IMR-90 (cell line): ENCODE data around the gene KLHL36. TPM values are rescaled to one million over a fixed set of nuclear protein-coding genes. Genes with fewer than 3 reads are reported as not detected.

ENCODE experiments used
- ATAC-seq: fragments of 200-7000 bp; cut with Tn5 transposase; 2 replicates; pipeline ENCODE4 v1.9.1; 2020; ENCODE audit warnings: low read depth, mild to moderate bottlenecking, moderate library complexity
- BruUV-seq: library from RNA; stranded (reverse); fragments of 400-500 nt; replicated peaks from 2 replicates; lab custom pipeline; 2021; lab: Mats Ljungman, UMichigan
- CTCF ChIA-PET: fragments of 300-600 bp; formaldehyde crosslinking; extraction: SDS; loops from one replicate; lab custom pipeline; 2021; ENCODE audit warnings: antibody characterized with exemption; lab: Yijun Ruan, JAX
- POLR2A ChIA-PET: fragments of 300-600 bp; sonication (Branson Sonifier 250); formaldehyde crosslinking; loops from one replicate; lab custom pipeline; 2022; ENCODE audit warnings: antibody characterized with exemption; ENCODE audit not compliant: unreplicated experiment; lab: Charles Lee
- DNase-seq: peaks from one replicate; pipeline ENCODE4 v3.0.0; 2013
- H2AFZ ChIP-seq: replicated peaks from 2 replicates; pipeline ENCODE3; 2013; ENCODE audit warnings: low read length, mild to moderate bottlenecking; ENCODE audit not compliant: poor library complexity
- H2AK5ac ChIP-seq: 2 replicates; pipeline ENCODE4 v1.6.1; 2013; ENCODE audit warnings: low read depth, low read length, inconsistent platforms
- H2AK9ac ChIP-seq: replicated peaks from 2 replicates; pipeline ENCODE3; 2013; ENCODE audit warnings: mild to moderate bottlenecking, low read depth, low read length, moderate library complexity; ENCODE audit not compliant: poor library complexity
- H2BK120ac ChIP-seq: 2 replicates; pipeline ENCODE4 v1.6.1; 2013; ENCODE audit warnings: low read depth, low read length, inconsistent platforms
- H2BK15ac ChIP-seq: 3 replicates; pipeline ENCODE4 v1.6.1; 2013; ENCODE audit warnings: low read depth, low read length, inconsistent platforms
- H2BK20ac ChIP-seq: 2 replicates; pipeline ENCODE4 v1.6.1; 2013; ENCODE audit warnings: low read depth, mild to moderate bottlenecking, inconsistent platforms, low read length, moderate library complexity
- H2BK5ac ChIP-seq: 2 replicates; pipeline ENCODE4 v1.6.1; 2013; ENCODE audit warnings: mild to moderate bottlenecking, low read depth, low read length, inconsistent platforms; ENCODE audit not compliant: poor library complexity, severe bottlenecking
- H3K14ac ChIP-seq: replicated peaks from 2 replicates; pipeline ENCODE4 v1.6.1; 2013; ENCODE audit warnings: low read depth, low read length, inconsistent platforms
- H3K18ac ChIP-seq: 2 replicates; pipeline ENCODE4 v1.6.1; 2013; ENCODE audit warnings: low read depth, low read length, control low read depth
- H3K23ac ChIP-seq: 2 replicates; pipeline ENCODE4 v1.6.1; 2013; ENCODE audit warnings: low read depth, low read length, inconsistent platforms
- H3K27ac ChIP-seq: 2 replicates; pipeline ENCODE4 v1.5.1; 2013; ENCODE audit warnings: mild to moderate bottlenecking, control low read depth, low read length; ENCODE audit not compliant: insufficient read depth
- H3K27me3 ChIP-seq: 2 replicates; pipeline ENCODE4 v1.6.1; 2013; ENCODE audit warnings: low read length; ENCODE audit not compliant: control insufficient read depth, insufficient read depth
- H3K36me3 ChIP-seq: 2 replicates; pipeline ENCODE4 v1.6.1; 2013; ENCODE audit warnings: low read length, mixed read lengths; ENCODE audit not compliant: control insufficient read depth, insufficient read depth
- H3K4ac ChIP-seq: 2 replicates; pipeline ENCODE4 v1.6.1; 2013; ENCODE audit warnings: low read depth, low read length, inconsistent platforms
- H3K4me1 ChIP-seq: 2 replicates; pipeline ENCODE4 v1.6.1; 2013; ENCODE audit warnings: low read length, mixed read lengths; ENCODE audit not compliant: control insufficient read depth, insufficient read depth
- H3K4me2 ChIP-seq: 2 replicates; pipeline ENCODE4 v1.6.1; 2013; ENCODE audit warnings: low read depth, mild to moderate bottlenecking, control low read depth, low read length, moderate library complexity
- H3K4me3 ChIP-seq: 2 replicates; pipeline ENCODE4 v1.5.1; 2013; ENCODE audit warnings: low read depth, mild to moderate bottlenecking, control low read depth, low read length, moderate library complexity; ENCODE audit not compliant: insufficient read depth
- H3K56ac ChIP-seq: 2 replicates; pipeline ENCODE4 v1.6.1; 2013; ENCODE audit warnings: low read length, inconsistent platforms; ENCODE audit not compliant: insufficient read depth; ENCODE audit errors: extremely low read depth
- H3K79me1 ChIP-seq, 2 experiments: 2 replicates each; pipeline ENCODE4 v1.6.1; 2013; ENCODE audit warnings: low read length in 2 of 2, inconsistent platforms in 1 of 2, low read depth in 1 of 2
- H3K9ac ChIP-seq: 2 replicates; pipeline ENCODE4 v1.6.1; 2013; ENCODE audit warnings: low read depth, low read length, control low read depth
- H3K9me1 ChIP-seq: 2 replicates; pipeline ENCODE4 v1.6.1; 2013; ENCODE audit warnings: low read length, inconsistent platforms; ENCODE audit not compliant: insufficient read depth
- H3K9me3 ChIP-seq: 2 replicates; pipeline ENCODE4 v1.6.1; 2013; ENCODE audit warnings: low read length; ENCODE audit not compliant: control insufficient read depth, insufficient read depth
- H4K20me1 ChIP-seq: 2 replicates; pipeline ENCODE4 v1.6.1; 2013; ENCODE audit warnings: low read length, inconsistent platforms; ENCODE audit not compliant: insufficient read depth
- H4K5ac ChIP-seq: 2 replicates; pipeline ENCODE4 v1.6.1; 2013; ENCODE audit warnings: mild to moderate bottlenecking, low read depth, low read length, control low read depth
- H4K8ac ChIP-seq, 2 experiments: 2 replicates each; pipeline ENCODE4 v1.6.1; 2013; ENCODE audit warnings: low read depth in 2 of 2, low read length in 2 of 2, control low read depth in 1 of 2, inconsistent platforms in 1 of 2
- H4K91ac ChIP-seq: 2 replicates; pipeline ENCODE4 v1.6.1; 2013; ENCODE audit warnings: low read depth, low read length, inconsistent platforms; ENCODE audit not compliant: insufficient read depth
- BHLHE40 ChIP-seq: fragments of 150-350 bp; IDR thresholded peaks from 2 replicates; pipeline ENCODE4 v1.6.1; 2016; ENCODE audit warnings: mild to moderate bottlenecking, low read depth, low read length
- CEBPB ChIP-seq: IDR thresholded peaks from 2 replicates; pipeline ENCODE4 v1.6.1; 2012; ENCODE audit warnings: low read depth, low read length, improper control_type of control experiment
- CHD1 ChIP-seq: IDR thresholded peaks from 2 replicates; pipeline ENCODE4 v1.6.1; 2012; ENCODE audit warnings: low read depth, low read length, improper control_type of control experiment
- CTCF ChIP-seq: conservative IDR thresholded peaks from 2 replicates; pipeline ENCODE4 v1.5.1; 2012; ENCODE audit warnings: mild to moderate bottlenecking, low read depth, low read length, improper control_type of control experiment
- MAFK ChIP-seq: IDR thresholded peaks from 2 replicates; pipeline ENCODE4 v1.6.1; 2012; ENCODE audit warnings: low read depth, low read length, improper control_type of control experiment
- MAZ ChIP-seq: IDR thresholded peaks from 2 replicates; pipeline ENCODE4 v1.6.1; 2012; ENCODE audit warnings: low read depth, mild to moderate bottlenecking, low read length, improper control_type of control experiment, moderate library complexity, borderline replicate concordance
- NFE2L2 ChIP-seq: fragments of 150-350 bp; IDR thresholded peaks from 2 replicates; pipeline ENCODE4 v1.6.1; 2016; ENCODE audit warnings: low read depth, mild to moderate bottlenecking, low read length
- RFX5 ChIP-seq: IDR thresholded peaks from 2 replicates; pipeline ENCODE4 v1.8.0; 2012; ENCODE audit warnings: low read depth, mild to moderate bottlenecking, low read length, moderate library complexity
- WGBS, 2 experiments: methylation state at CpG; one replicate each; pipeline versions ENCODE4 v1.1.5 to v1.1.7; 2013; ENCODE audit warnings: missing lambda C conversion rate in 2 of 2; ENCODE audit not compliant: insufficient read length in 1 of 2; ENCODE audit errors: extremely low coverage in 2 of 2; 5-methylcytosine and 5-hydroxymethylcytosine counted together
- dilution Hi-C: fragments of 300-500 bp; cut with HindIII; formaldehyde crosslinking; loops from one replicate; pipeline ENCODE4 v1.14.3; 2018; ENCODE audit warnings: low sequenced_read_pairs; ENCODE audit not compliant: unreplicated experiment
- in situ Hi-C: fragments of 300-500 bp; cut with MboI; formaldehyde crosslinking; loops from 3 replicates; pipeline ENCODE4 v1.14.3; 2019; ENCODE audit warnings: low sequenced_read_pairs, inconsistent platforms, mixed read lengths
- intact Hi-C: fragments of 100-400 bp; cut with micrococcal nuclease; formaldehyde crosslinking; loops from 2 replicates; pipeline ENCODE4 v1.10.0; 2022
- polyA plus RNA-seq, 3 experiments: library from polyadenylated mRNA; depleted of rRNA; stranded (reverse); fragments of >200 nt; gene quantifications; 2 replicates each; pipeline ENCODE4 v1.2.3, GENCODE V29; 2012; ENCODE audit warnings: low replicate concordance in 1 of 3
- total RNA-seq: library from RNA; depleted of rRNA; stranded (reverse); fragments of >200 nt; gene quantifications from 2 replicates; pipeline ENCODE4 v1.2.3, GENCODE V29; 2012

KLHL36 gene
- total and polyA plus RNA-seq, 2 of the 4 experiments (the other 2 are of a cell fraction) = 45.9 to 46.3 TPM

- H3K4me1 ChIP-seq = peaks cover 4% of the 10 kb centered on the region; the same call in 1 of the 2 replicates
- no peak overlapping the region for H3K18ac ChIP-seq
- intact Hi-C loops = no loop called here
- no peaks in the 10 kb centered on the region for H4K20me1 ChIP-seq
- in situ Hi-C loops = loop anchor here (25.0 kb wide), 2 partner anchors 331 to 344 kb away; partner anchors contain the start of gene WFDC1
- no peak overlapping the region for H2BK5ac ChIP-seq
- H3K27ac ChIP-seq = no peak overlapping the region
- no peak overlapping the region for H3K4me2 ChIP-seq
- H2BK120ac ChIP-seq = no peak overlapping the region
- no peak overlapping the region for H4K5ac ChIP-seq
- no peaks in the 10 kb centered on the region for H3K79me1 ChIP-seq
- H2AK5ac ChIP-seq = no peak overlapping the region
- H2BK15ac ChIP-seq = no peak overlapping the region
- DNase-seq (no peak), ATAC-seq (no peak)
- no peak overlapping the region for H4K91ac ChIP-seq
- H4K8ac ChIP-seq = no peak overlapping the region
- no CpG with 5 or more reads among the region's 4 CpGs for WGBS, 2 experiments
- H3K9me3 ChIP-seq = no peaks in the 10 kb centered on the region
- BruUV-seq = no TSS peak
- no peak overlapping the region for H2AK9ac ChIP-seq
- CTCF ChIA-PET = no interaction called here
- no peak overlapping the region for H3K4me3 ChIP-seq
- H3K14ac ChIP-seq = no peak overlapping the region
- H3K27me3 ChIP-seq = no peaks in the 10 kb centered on the region
- no peak overlapping the region for H3K23ac ChIP-seq
- POLR2A ChIA-PET = no interaction called here
- H3K4ac ChIP-seq = no peak overlapping the region
- no peak overlapping the region for H2BK20ac ChIP-seq
- dilution Hi-C loops = no loop called here
- no peak overlapping the region for H2AFZ ChIP-seq
- no peaks in the 10 kb centered on the region for H3K36me3 ChIP-seq
- no peak overlapping the region for H3K9ac ChIP-seq
- TF ChIP-seq NFE2L2 (no peak), MAZ (no peak), RFX5 (no peak), MAFK (no peak), CHD1 (no peak), CEBPB (no peak), BHLHE40 (no peak), CTCF (no peak)
- no peak overlapping the region for H3K56ac ChIP-seq
- peaks cover 7% of the 10 kb centered on the region; the same call in 1 of the 2 replicates for H3K9me1 ChIP-seq
Measured at GRCh38 chr16:84631153-84631466, 17.2 kb upstream of the KLHL36 start.
